Suprapubic skin (tissue), 4 donors: ENCODE data around the gene PRR3. TPM values are rescaled to one million over a fixed set of nuclear protein-coding genes. Genes with fewer than 3 reads are reported as not detected.

Source experiments
- DNase-seq, 2 donors: peaks; one replicate each; pipeline ENCODE4 v3.0.0-alpha.2; 2019; ENCODE audit warnings: low spot score in 2 of 2
- H3K27ac ChIP-seq: fragments of 200-600 bp; sonication (generic); one replicate; pipeline ENCODE4 v1.5.1; 2019
- H3K27me3 ChIP-seq: fragments of 200-600 bp; sonication (generic); one replicate; pipeline ENCODE4 v1.5.1; 2019
- H3K36me3 ChIP-seq: fragments of 200-600 bp; sonication (generic); one replicate; pipeline ENCODE4 v1.5.1; 2019
- H3K4me1 ChIP-seq: fragments of 200-600 bp; sonication (generic); one replicate; pipeline ENCODE4 v1.5.1; 2019
- H3K4me3 ChIP-seq: fragments of 200-600 bp; sonication (generic); one replicate; pipeline ENCODE4 v1.5.1; 2019; ENCODE audit warnings: mild to moderate bottlenecking
- H3K9me3 ChIP-seq: fragments of 200-600 bp; sonication (generic); one replicate; pipeline ENCODE4 v1.5.1; 2019
- CTCF ChIP-seq, 2 donors: fragments of 200-600 bp in 1 of 2; fragments of 450-650 bp in 1 of 2; sonication (generic) in 1 of 2; IDR thresholded peaks; one replicate each; pipeline ENCODE4 v1.5.1; 2016 to 2019; ENCODE audit warnings: antibody characterized with exemption in 2 of 2, mild to moderate bottlenecking in 1 of 2, moderate library complexity in 1 of 2
- EP300 ChIP-seq: sonication (generic); formaldehyde crosslinking; IDR thresholded peaks from one replicate; pipeline ENCODE4 v1.6.1; 2017; ENCODE audit warnings: antibody characterized with exemption
- POLR2A ChIP-seq, 2 donors: fragments of 450-650 bp; IDR thresholded peaks; one replicate each; pipeline ENCODE4 v1.6.1; 2017; ENCODE audit warnings: antibody characterized with exemption in 2 of 2, mild to moderate bottlenecking in 2 of 2, moderate library complexity in 2 of 2
- POLR2AphosphoS5 ChIP-seq, 3 donors: sonication (generic); formaldehyde crosslinking; IDR thresholded peaks; one replicate each; pipeline ENCODE4 v1.6.1; 2017; ENCODE audit warnings: antibody characterized with exemption in 3 of 3
- WGBS: methylation state at CpG from one replicate; pipeline ENCODE4 v1.1.5; 2018; 5-methylcytosine and 5-hydroxymethylcytosine counted together
- total RNA-seq, 4 donors: library from RNA; depleted of rRNA; stranded (reverse); fragments of >200 nt; gene quantifications; one replicate each; pipeline ENCODE4 v1.1.0, GENCODE V29; 2016

PRR3 gene
- total RNA-seq, 4 donors from 2014 or later, result 5.5 to 10.6 (median 9.0) TPM

- under 1% methylated on average over 54 of the region's 59 CpGs for WGBS
Measured at GRCh38 chr6:30571075-30571761, 14.1 kb downstream of the PRR3 start, which contains the start of gene ABCF1. TSS of gene ABCF1 (plus strand) at chr6:30571442. CDS start at chr6:30571488, 46 bp downstream.

GRCh38 chr6:30571762-30572082 is 14.6 kb downstream of the PRR3 start:
- WGBS, result 0% methylated on average over 8 of the region's 8 CpGs
- DNase-seq, result no peak
- TF ChIP-seq EP300 (no peak), CTCF (IDR thresholded peaks at IDR 0.05) (no peak), POLR2AphosphoS5 (IDR thresholded peaks at IDR 0.05) (no peak), POLR2A (IDR thresholded peaks at IDR 0.05) (no peak)
- H3K27ac ChIP-seq, result peak overlapping the region; percentile 94
- H3K9me3 ChIP-seq, result no peaks in the 10 kb centered on the region
- H3K4me1 ChIP-seq, result peaks cover 37% of the 10 kb centered on the region
- no peaks in the 10 kb centered on the region for H3K27me3 ChIP-seq
- H3K4me3 ChIP-seq, result peak overlapping the region; percentile 71
- H3K36me3 ChIP-seq, result peaks cover 8% of the 10 kb centered on the region

More at GRCh38 chr6:30571075-30571761, 14.1 kb downstream of the PRR3 start, which contains the start of gene ABCF1:
- peaks cover 37% of the 10 kb centered on the region for H3K4me1 ChIP-seq
- DNase-seq, result peak; percentile 99
- peak within 1 kb of the TSS; percentile 94 for H3K27ac ChIP-seq
- H3K36me3 ChIP-seq, result peaks cover 5% of the 10 kb centered on the region
- H3K4me3 ChIP-seq, result peak within 1 kb of the TSS; percentile 71
- H3K9me3 ChIP-seq, result no peaks in the 10 kb centered on the region
- TF ChIP-seq POLR2AphosphoS5 (IDR thresholded peaks at IDR 0.05) (peak; percentile 51 to 90 (median 87)), POLR2A (IDR thresholded peaks at IDR 0.05) (peak in 1 of 2 donors; percentile 58), EP300 (no peak), CTCF (IDR thresholded peaks at IDR 0.05) (no peak)
- H3K27me3 ChIP-seq, result no peaks in the 10 kb centered on the region

- Histone ChIP-seq H3K4me1 (peaks cover 37% of the 10 kb centered on the region), H3K9me3 (no peaks in the 10 kb centered on the region), H3K36me3 (peaks cover 12% of the 10 kb centered on the region), H3K27ac (peak overlapping the region; percentile 94), H3K27me3 (no peaks in the 10 kb centered on the region), H3K4me3 (peak overlapping the region; percentile 71)
- DNase-seq, result no peak
- TF ChIP-seq POLR2A (IDR thresholded peaks at IDR 0.05) (no peak), EP300 (no peak), CTCF (IDR thresholded peaks at IDR 0.05) (no peak), POLR2AphosphoS5 (IDR thresholded peaks at IDR 0.05) (no peak)
Measured at GRCh38 chr6:30572148-30572547, 15.1 kb downstream of the PRR3 start.

- no peak overlapping the region for H3K27ac ChIP-seq
- no peak for TF ChIP-seq POLR2AphosphoS5 (IDR thresholded peaks at IDR 0.05)
- no peak for TF ChIP-seq POLR2A (IDR thresholded peaks at IDR 0.05)
- no peak for TF ChIP-seq EP300
- no peak for TF ChIP-seq CTCF (IDR thresholded peaks at IDR 0.05)
- H3K27me3 ChIP-seq, result no peaks in the 10 kb centered on the region
- H3K4me3 ChIP-seq, result no peak overlapping the region
- peaks cover 37% of the 10 kb centered on the region for H3K4me1 ChIP-seq
- 58% methylated on average over 4 of the region's 4 CpGs for WGBS
- H3K9me3 ChIP-seq, result no peaks in the 10 kb centered on the region
- peaks cover 20% of the 10 kb centered on the region for H3K36me3 ChIP-seq
- DNase-seq, result no peak
Measured at GRCh38 chr6:30573113-30573512, 16.0 kb downstream of the PRR3 start.

GRCh38 chr6:30578051-30578450 is 21.0 kb downstream of the PRR3 start:
- H3K9me3 ChIP-seq, result no peaks in the 10 kb centered on the region
- no peak for DNase-seq
- peaks cover 70% of the 10 kb centered on the region for H3K36me3 ChIP-seq
- H3K4me3 ChIP-seq, result no peak overlapping the region
- H3K27ac ChIP-seq, result no peak overlapping the region
- H3K27me3 ChIP-seq, result no peaks in the 10 kb centered on the region
- no peak for TF ChIP-seq POLR2A (IDR thresholded peaks at IDR 0.05)
- 94% methylated on average over 8 of the region's 8 CpGs for WGBS
- peaks cover 10% of the 10 kb centered on the region for H3K4me1 ChIP-seq

- Histone ChIP-seq H3K27me3 (no peaks in the 10 kb centered on the region), H3K4me1 (no peaks in the 10 kb centered on the region), H3K9me3 (no peaks in the 10 kb centered on the region), H3K27ac (no peak overlapping the region), H3K4me3 (no peak overlapping the region), H3K36me3 (peaks cover 100% of the 10 kb centered on the region)
- TF ChIP-seq EP300 (no peak), POLR2AphosphoS5 (IDR thresholded peaks at IDR 0.05) (no peak), CTCF (IDR thresholded peaks at IDR 0.05) (no peak), POLR2A (IDR thresholded peaks at IDR 0.05) (no peak)
- no peak for DNase-seq
- WGBS, result 82% methylated on average over 5 of the region's 5 CpGs
Measured at GRCh38 chr6:30583921-30584320, 26.8 kb downstream of the PRR3 start.
